Stimulated activated naive CD8-positive, alpha-beta T cell treated with anti-CD3 and anti-CD28 coated beads, Interleukin-15, Interleukin-2, amounts not matched to agents 100 ng/mL and 50 ng/mL, for 24 hours (primary cell): Measurements from ENCODE around the gene BMERB1.
"Not testable (repeated sequence)": the region's sequence is repeated elsewhere in the genome, so short reads cannot be mapped to it uniquely, and the experiment has no call there.

Experiments
- H3K27ac Mint-ChIP-seq: one replicate; pipeline ENCODE4 v1.8.0; 2021; ENCODE audit warnings: mild to moderate bottlenecking, mixed read lengths
- H3K27me3 Mint-ChIP-seq: one replicate; pipeline ENCODE4 v1.8.0; 2021; ENCODE audit warnings: mixed read lengths
- H3K36me3 Mint-ChIP-seq: one replicate; pipeline ENCODE4 v1.8.0; 2021; ENCODE audit warnings: low read depth, mixed read lengths
- H3K4me1 Mint-ChIP-seq: one replicate; pipeline ENCODE4 v1.8.0; 2021; ENCODE audit warnings: low read depth, mixed read lengths
- H3K4me3 Mint-ChIP-seq: one replicate; pipeline ENCODE4 v1.8.0; 2021; ENCODE audit warnings: mild to moderate bottlenecking, mixed read lengths
- H3K9me3 Mint-ChIP-seq: one replicate; pipeline ENCODE4 v1.8.0; 2021; ENCODE audit warnings: mixed read lengths

The BMERB1 gene

DNA sequence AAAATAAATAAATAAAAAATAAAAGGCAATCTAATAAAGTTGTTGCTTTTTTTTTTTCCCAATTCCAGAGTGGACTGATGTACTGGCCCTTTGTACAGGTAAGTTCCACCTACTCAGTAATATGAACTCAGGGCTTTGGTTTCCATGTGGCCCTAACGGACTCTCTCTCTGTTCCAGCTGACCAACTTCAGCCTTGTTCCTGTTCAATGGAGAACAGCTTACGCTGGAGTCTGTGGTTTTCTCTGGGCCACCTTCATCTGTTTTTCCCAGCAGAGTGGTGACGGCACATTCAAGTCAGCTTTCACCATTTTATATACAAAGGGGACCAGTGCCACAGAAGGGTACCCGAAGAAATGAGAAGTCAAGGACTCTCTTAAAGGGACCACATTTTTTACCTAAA is 26.6 kb upstream of the BMERB1 start:
- not testable (repeated sequence) for H3K27me3 Mint-ChIP-seq, H3K4me3 Mint-ChIP-seq, H3K9me3 Mint-ChIP-seq, H3K36me3 Mint-ChIP-seq, H3K27ac Mint-ChIP-seq, H3K4me1 Mint-ChIP-seq

DNA sequence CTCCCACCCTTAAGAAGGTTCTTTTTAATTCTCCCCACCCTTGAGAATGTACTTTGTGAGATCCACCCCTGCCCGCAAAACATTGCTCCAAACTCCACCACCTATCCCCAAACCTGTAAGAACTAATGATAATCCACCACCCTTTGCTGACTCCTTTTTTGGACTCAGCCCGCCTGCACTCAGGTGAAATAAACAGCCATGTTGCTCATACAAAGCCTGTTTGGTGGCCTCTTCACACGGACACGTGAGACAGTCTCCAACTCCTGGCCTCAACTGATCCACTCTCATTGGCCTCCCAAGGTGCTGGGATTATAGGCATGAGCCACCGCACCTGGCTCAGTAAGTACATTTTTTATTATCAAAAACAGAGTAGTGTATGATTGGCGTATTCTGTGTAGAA is 24.9 kb upstream of the BMERB1 start:
- not testable (repeated sequence) for H3K27ac Mint-ChIP-seq, H3K4me1 Mint-ChIP-seq, H3K27me3 Mint-ChIP-seq, H3K4me3 Mint-ChIP-seq, H3K9me3 Mint-ChIP-seq, H3K36me3 Mint-ChIP-seq

- Mint-ChIP-seq H3K36me3 (no peaks in the 10 kb centered on the region), H3K9me3 (no peaks in the 10 kb centered on the region), H3K27me3 (no peaks in the 10 kb centered on the region), H3K27ac (no peak overlapping the region), H3K4me1 (peaks cover 7% of the 10 kb centered on the region), H3K4me3 (no peak overlapping the region)
These were observed 18.8 kb upstream of the BMERB1 start for GRCh38 chr16:15415511-15415985.

- H3K4me1 Mint-ChIP-seq, result peaks cover 7% of the 10 kb centered on the region
- H3K27ac Mint-ChIP-seq, result no peak overlapping the region
- peaks cover 3% of the 10 kb centered on the region for H3K27me3 Mint-ChIP-seq
- H3K36me3 Mint-ChIP-seq, result no peaks in the 10 kb centered on the region
- H3K4me3 Mint-ChIP-seq, result no peak overlapping the region
- no peaks in the 10 kb centered on the region for H3K9me3 Mint-ChIP-seq
These were observed 17.2 kb upstream of the BMERB1 start for GRCh38 chr16:15417197-15417596.

DNA sequence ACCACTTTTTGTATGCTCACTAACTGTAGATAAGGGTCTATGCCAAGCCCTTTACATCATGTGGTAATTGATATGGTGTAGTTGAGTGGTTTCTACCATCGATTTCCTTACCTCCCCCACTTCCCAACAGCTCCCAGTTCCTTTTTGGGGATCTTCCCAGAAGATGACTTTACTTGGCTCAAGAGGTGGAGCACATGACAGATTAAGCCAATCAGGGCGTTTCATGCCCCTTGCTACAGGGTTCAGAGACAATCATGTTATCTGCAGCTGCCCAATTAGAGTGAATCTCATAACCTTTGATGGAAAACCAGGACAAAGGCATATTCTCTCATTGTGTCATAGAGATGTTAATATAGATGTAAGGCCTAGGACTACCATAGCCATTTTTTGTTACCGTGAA is 16.2 kb upstream of the BMERB1 start:
- Mint-ChIP-seq H3K27me3 (peaks cover 7% of the 10 kb centered on the region), H3K9me3 (no peaks in the 10 kb centered on the region), H3K36me3 (no peaks in the 10 kb centered on the region), H3K27ac (no peak overlapping the region), H3K4me3 (no peak overlapping the region), H3K4me1 (peaks cover 7% of the 10 kb centered on the region)

GRCh38 chr16:15421696-15422095 is 12.7 kb upstream of the BMERB1 start:
- H3K4me3 Mint-ChIP-seq, H3K9me3 Mint-ChIP-seq, H3K36me3 Mint-ChIP-seq, H3K4me1 Mint-ChIP-seq, H3K27me3 Mint-ChIP-seq, H3K27ac Mint-ChIP-seq: not testable (repeated sequence)

DNA sequence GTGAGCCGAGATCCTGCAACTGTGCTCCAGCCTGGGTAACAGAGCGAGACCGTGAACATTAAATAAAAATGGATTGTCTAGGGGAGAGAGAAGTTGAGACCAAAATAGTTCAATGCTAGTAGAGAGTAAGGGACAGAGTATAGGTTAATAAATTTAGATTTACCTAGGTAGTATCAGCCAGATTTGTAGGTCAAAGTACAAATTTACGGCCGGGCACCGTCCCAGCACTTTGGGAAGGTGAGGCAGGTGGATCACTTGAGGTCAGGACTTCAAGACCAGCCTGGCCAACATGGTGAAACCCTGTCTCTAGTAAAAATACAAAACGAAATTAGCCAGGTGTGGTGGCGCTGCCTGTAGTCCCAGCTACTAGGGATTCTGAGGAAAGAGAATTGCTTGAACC is 12.2 kb upstream of the BMERB1 start:
- Mint-ChIP-seq H3K36me3 (no peaks in the 10 kb centered on the region), H3K4me1 (no peaks in the 10 kb centered on the region), H3K27me3 (peaks cover 7% of the 10 kb centered on the region), H3K27ac (no peak overlapping the region), H3K4me3 (no peak overlapping the region), H3K9me3 (no peaks in the 10 kb centered on the region)

GRCh38 chr16:15425861-15426260 is 8.5 kb upstream of the BMERB1 start:
- Mint-ChIP-seq H3K36me3 (no peaks in the 10 kb centered on the region), H3K4me3 (no peak overlapping the region), H3K4me1 (peaks cover 4% of the 10 kb centered on the region), H3K9me3 (no peaks in the 10 kb centered on the region), H3K27ac (no peak overlapping the region), H3K27me3 (peaks cover 7% of the 10 kb centered on the region)

GRCh38 chr16:15426796-15427195 is 7.6 kb upstream of the BMERB1 start:
- H3K36me3 Mint-ChIP-seq, result no peaks in the 10 kb centered on the region
- no peak overlapping the region for H3K4me3 Mint-ChIP-seq
- H3K4me1 Mint-ChIP-seq, result peaks cover 4% of the 10 kb centered on the region
- H3K27me3 Mint-ChIP-seq, result peaks cover 4% of the 10 kb centered on the region
- no peak overlapping the region for H3K27ac Mint-ChIP-seq
- no peaks in the 10 kb centered on the region for H3K9me3 Mint-ChIP-seq

DNA sequence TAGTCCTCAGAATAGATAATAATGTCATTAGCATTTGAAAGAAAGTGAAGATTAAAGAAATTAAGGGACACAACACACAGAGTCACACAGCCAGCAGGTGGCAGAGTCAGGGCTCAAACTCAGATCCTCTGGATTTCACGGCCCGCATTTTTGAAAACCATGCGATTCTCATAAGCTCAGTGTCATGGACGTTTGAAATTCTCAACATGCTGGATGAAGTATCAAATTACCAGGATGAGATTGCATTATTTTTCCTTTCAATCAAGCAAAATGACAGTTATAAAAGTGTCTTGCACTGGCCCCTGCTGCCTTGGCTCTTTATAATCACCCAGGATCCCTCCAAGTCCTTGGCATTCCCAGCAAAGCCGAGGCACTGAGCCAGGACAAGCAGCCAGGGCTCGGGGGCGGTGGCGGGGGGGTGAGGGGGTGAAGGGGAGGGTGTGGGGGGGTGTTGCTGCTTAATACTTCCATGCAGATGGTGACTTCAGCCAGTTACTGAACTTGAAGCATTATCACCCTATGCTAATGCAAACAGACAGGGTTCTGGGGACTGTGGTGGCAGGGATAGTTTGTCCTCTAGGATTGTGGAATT is 6.6 kb upstream of the BMERB1 start:
- H3K27ac Mint-ChIP-seq, result no peak overlapping the region

GRCh38 chr16:15430884-15431283 is 3.5 kb upstream of the BMERB1 start:
- H3K36me3 Mint-ChIP-seq, H3K27ac Mint-ChIP-seq, H3K9me3 Mint-ChIP-seq: not testable (repeated sequence)

More for the DNA sequence above, 6.6 kb upstream of the BMERB1 start:
- H3K4me1 Mint-ChIP-seq, result peaks cover 4% of the 10 kb centered on the region
- H3K4me3 Mint-ChIP-seq, result no peak overlapping the region
- H3K27me3 Mint-ChIP-seq, result peaks cover 4% of the 10 kb centered on the region
- no peaks in the 10 kb centered on the region for H3K9me3 Mint-ChIP-seq
- no peaks in the 10 kb centered on the region for H3K36me3 Mint-ChIP-seq

GRCh38 chr16:15434079-15434424 is 336 bp upstream of the BMERB1 start:
- H3K27me3 Mint-ChIP-seq, result peaks cover 19% of the 10 kb centered on the region
- H3K4me1 Mint-ChIP-seq, result peaks cover 22% of the 10 kb centered on the region
- no peaks in the 10 kb centered on the region for H3K9me3 Mint-ChIP-seq
- H3K27ac Mint-ChIP-seq, result peak overlapping the region; percentile 83
- peaks cover under 1% of the 10 kb centered on the region for H3K36me3 Mint-ChIP-seq
- H3K4me3 Mint-ChIP-seq, result peak overlapping the region; percentile 80

More at GRCh38 chr16:15430884-15431283, 3.5 kb upstream of the BMERB1 start:
- H3K4me1 Mint-ChIP-seq, result peaks cover 15% of the 10 kb centered on the region
- H3K27me3 Mint-ChIP-seq, result peaks cover 14% of the 10 kb centered on the region
- H3K4me3 Mint-ChIP-seq, result not testable (repeated sequence)

- Mint-ChIP-seq H3K4me1 (peaks cover 35% of the 10 kb centered on the region), H3K36me3 (peaks cover 4% of the 10 kb centered on the region), H3K4me3 (peak overlapping the region; percentile 80), H3K27me3 (peaks cover 19% of the 10 kb centered on the region), H3K27ac (peak overlapping the region; percentile 1), H3K9me3 (no peaks in the 10 kb centered on the region)
These were observed 952 bp downstream of the BMERB1 start for GRCh38 chr16:15435216-15435864.

- Mint-ChIP-seq H3K4me1 (peaks cover 40% of the 10 kb centered on the region), H3K27ac (peak overlapping the region; percentile 73), H3K4me3 (peak overlapping the region; percentile 9), H3K36me3 (peaks cover 9% of the 10 kb centered on the region), H3K9me3 (no peaks in the 10 kb centered on the region), H3K27me3 (peaks cover 14% of the 10 kb centered on the region)
These were observed 4.7 kb downstream of the BMERB1 start for GRCh38 chr16:15439102-15439501.

GRCh38 chr16:15439521-15439920 is 5.1 kb downstream of the BMERB1 start:
- H3K36me3 Mint-ChIP-seq, result peaks cover 14% of the 10 kb centered on the region
- peak overlapping the region; percentile 49 for H3K4me3 Mint-ChIP-seq
- H3K9me3 Mint-ChIP-seq, result no peaks in the 10 kb centered on the region
- H3K27ac Mint-ChIP-seq, result peak overlapping the region; percentile 73
- peaks cover 37% of the 10 kb centered on the region for H3K4me1 Mint-ChIP-seq
- peaks cover 13% of the 10 kb centered on the region for H3K27me3 Mint-ChIP-seq

DNA sequence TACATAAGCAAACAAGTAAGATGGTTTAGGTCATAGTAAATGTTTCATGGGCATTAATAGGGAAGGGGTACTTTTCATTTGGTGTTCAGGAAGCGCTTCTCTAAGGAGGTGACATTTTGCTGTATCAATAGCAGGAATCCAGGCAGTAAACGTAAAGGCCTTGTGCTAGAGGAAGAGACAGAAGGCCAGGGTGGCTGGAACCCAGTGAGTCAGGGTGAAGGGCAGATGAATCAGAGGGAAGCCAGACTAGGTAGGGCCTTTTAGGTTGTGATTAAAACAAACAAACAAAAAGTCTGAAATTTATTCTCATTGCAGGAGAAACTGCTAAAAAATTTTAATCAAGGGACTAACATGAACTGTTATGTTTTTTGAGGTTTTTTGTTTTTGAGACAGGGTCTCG is 6.5 kb downstream of the BMERB1 start:
- Mint-ChIP-seq H3K4me3 (no peak overlapping the region), H3K27ac (peak overlapping the region; percentile 61), H3K27me3 (peaks cover 4% of the 10 kb centered on the region), H3K36me3 (peaks cover 26% of the 10 kb centered on the region), H3K9me3 (peaks cover 9% of the 10 kb centered on the region), H3K4me1 (peaks cover 32% of the 10 kb centered on the region)
